ENCODE measurements around the gene MKKS.

DNA sequence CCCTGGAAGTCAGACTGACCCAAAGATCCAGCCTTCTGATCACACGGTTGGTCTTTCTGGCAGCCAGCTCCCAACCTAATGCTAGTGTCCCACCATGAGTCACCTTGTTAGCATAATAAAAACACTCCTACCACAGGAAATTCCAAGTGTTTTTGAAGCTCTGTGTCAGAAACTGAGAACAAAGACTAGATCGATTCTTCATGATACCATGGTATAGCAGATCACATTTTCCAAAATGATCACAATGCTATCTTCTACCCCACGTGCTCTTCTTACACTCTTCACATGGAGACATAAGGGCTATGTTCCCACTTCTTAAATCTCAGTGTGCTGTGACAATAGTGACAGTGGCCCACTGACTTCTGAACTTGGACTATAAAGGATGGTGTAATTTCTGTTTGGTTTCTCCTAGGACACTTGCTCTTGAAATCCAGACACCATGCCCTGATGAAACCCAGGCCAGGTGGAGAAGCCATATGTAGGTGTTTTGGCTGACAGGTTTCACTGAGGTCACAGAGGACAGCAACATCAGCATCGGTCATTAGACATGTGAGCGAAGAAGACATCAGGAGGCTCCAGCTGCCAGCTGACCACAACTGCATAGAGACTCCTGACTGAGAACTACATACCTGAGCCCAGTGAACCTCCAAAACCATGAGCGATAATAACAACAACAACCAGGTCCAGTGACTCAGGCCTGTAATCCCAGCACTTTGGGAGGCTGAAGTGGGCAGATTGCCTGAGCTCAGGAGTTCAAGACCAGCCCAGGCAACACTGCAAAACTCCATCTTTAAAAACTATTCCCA is 57.5 kb downstream of the MKKS start:
- TF ChIP-seq, protein P1, sequence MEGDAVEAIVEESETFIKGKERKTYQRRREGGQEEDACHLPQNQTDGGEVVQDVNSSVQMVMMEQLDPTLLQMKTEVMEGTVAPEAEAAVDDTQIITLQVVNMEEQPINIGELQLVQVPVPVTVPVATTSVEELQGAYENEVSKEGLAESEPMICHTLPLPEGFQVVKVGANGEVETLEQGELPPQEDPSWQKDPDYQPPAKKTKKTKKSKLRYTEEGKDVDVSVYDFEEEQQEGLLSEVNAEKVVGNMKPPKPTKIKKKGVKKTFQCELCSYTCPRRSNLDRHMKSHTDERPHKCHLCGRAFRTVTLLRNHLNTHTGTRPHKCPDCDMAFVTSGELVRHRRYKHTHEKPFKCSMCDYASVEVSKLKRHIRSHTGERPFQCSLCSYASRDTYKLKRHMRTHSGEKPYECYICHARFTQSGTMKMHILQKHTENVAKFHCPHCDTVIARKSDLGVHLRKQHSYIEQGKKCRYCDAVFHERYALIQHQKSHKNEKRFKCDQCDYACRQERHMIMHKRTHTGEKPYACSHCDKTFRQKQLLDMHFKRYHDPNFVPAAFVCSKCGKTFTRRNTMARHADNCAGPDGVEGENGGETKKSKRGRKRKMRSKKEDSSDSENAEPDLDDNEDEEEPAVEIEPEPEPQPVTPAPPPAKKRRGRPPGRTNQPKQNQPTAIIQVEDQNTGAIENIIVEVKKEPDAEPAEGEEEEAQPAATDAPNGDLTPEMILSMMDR (IDR thresholded peaks at IDR 0.05 in 2 of 3, conservative IDR thresholded peaks at IDR 0.05 in 1 of 3; ENCODE audit: borderline replicate concordance in 1 of 3, insufficient read depth in 1 of 3, low read depth in 2 of 3, low read length in 2 of 3): no peak
- TF ChIP-seq POLR2AphosphoS5 (IDR thresholded peaks at IDR 0.05; ENCODE audit: low read depth, low read length): no peak
- TF ChIP-seq RAD21 (IDR thresholded peaks at IDR 0.05; ENCODE audit: low read depth): no peak
- no peak for TF ChIP-seq SIN3A (IDR thresholded peaks at IDR 0.05; ENCODE audit: low read depth)

Measured in HCT116 (cell line).